Activated CD8-positive, alpha-beta memory T cell treated with anti-CD3 and anti-CD28 coated beads, Interleukin-2, amount 50 U/mL, for 4 hours (primary cell): ENCODE measurements around the gene STPG3.
"Not testable (repeated sequence)": the region's sequence is repeated elsewhere in the genome, so short reads cannot be mapped to it uniquely, and the experiment has no call there.

Experiments used
- DNase-seq: peaks from one replicate; pipeline ENCODE4 v3.0.0-alpha.2; 2020

Gene STPG3

DNA sequence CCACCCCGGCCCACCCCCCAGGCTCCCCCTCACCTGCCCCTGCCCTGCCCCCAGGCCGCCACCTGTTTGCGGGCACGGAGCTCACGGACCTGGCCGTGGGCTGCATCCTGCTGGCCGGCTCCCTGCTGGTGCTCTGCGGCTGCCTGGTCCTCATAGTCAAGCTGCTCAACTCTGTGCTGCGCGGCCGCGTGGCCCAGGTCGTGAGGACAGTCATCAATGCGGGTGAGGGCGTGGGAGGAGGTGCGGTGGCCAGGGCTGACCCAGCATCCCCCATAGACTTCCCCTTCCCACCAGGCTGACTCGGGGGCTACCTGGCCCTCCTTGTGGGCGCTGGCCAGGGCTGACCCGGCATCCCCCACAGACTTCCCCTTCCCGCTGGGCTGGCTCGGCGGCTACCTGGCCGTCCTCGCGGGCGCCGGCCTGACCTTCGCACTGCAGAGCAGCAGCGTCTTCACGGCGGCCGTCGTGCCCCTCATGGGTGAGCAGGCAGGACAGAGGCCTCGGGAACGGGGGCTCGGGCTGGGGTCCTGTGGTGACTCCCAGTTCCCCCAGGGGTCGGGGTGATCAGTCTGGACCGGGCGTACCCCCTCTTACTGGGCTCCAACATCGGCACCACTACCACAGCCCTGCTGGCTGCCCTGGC is 16.9 kb upstream of the STPG3 start:
- DNase-seq = no peak

DNA sequence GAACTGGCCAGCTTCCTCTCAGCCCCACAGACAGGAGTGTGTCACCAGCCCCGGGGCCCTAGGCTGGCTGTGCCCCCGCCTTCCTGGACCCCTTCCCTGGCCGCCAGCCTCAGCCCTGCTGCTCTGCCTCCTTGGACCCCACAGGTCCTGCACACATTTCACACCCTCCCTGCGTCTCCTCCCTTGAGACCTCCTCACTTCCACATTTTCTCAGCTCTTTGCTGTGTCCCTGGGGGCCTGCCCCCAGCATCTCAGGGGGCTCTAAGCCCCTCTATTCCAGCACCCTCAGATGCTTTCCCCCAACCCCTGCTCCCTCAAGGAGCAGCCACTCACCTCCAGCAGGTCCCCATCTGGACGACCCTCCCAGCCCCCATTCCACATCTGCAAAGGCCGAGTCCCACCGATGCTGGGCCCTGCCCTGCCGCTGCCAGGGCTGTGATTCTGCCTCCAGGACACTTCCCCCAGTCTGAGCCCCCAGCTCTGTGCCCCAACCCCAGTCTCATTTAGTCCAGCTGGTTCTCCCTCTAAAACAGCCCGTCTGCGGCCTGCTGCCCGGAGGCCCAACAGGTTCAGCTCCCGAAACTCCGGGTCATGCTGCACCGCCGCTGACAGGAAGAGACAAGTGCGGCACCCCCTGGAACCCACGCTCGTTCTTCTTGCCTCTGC is 16.2 kb upstream of the STPG3 start:
- no peak for DNase-seq

DNA sequence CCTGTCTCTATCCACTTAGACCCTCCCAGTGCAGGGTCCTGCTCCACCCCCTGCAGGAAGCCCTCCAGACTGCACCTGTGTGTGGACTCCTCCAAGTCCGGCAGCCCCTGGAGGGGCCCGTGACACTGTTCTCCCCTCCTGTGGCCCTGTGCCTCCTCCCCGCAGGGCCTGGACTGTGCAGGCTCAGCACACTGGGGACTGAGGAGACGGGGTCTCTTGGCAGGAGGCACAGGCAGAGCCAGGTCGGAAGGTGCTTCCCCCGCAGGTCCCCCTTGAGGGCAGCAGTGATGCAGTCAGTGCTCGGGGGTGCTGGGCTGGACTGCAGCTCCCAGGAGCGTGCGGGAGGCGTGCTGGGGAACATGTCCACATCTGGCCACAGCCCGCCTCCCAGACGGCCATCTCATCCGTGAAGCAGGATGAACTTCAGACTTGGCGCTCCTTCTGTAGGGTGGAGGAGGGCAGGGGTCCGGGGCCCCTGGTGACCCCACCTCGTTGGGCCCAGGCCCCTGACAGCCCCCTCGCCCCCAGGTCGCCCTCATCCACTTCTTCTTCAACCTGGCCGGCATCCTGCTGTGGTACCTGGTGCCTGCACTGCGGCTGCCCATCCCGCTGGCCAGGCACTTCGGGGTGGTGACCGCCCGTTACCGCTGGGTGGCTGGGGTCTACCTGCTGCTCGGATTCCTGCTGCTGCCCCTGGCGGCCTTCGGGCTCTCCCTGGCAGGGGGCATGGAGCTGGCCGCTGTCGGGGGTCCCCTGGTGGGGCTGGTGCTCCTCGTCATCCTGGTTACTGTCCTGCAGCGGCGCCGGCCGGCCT is 15.5 kb upstream of the STPG3 start:
- no peak for DNase-seq

DNA sequence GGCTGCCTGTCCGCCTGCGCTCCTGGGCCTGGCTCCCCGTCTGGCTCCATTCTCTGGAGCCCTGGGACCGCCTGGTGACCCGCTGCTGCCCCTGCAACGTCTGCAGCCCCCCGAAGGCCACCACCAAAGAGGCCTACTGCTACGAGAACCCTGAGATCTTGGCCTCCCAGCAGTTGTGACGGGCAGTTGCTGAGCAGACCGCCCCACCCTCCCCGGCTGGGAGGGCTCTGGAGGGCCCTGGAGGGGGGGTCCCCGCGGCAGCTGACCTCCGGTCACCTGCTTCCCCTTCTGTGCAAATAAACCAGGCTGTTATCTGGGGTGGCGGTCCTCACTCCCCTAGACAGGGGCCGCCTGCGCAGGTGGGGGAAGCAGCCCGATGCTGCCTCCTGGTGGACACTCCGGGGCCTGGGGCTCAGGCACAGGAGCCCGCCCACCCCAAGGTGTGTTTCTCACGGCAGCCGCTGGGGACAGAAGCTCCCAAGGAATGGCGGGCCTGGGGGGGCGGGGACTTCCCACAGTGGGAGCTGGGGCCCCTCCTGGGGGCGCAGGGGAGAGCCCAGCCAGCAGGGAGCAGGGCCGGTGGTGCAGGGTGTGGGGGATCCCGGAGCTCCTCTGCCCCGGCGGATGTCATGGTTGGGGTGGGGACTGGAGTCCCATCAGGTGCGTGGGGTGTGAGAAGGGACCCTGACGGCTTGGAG is 14.7 kb upstream of the STPG3 start:
- peak; percentile 94 for DNase-seq

DNA sequence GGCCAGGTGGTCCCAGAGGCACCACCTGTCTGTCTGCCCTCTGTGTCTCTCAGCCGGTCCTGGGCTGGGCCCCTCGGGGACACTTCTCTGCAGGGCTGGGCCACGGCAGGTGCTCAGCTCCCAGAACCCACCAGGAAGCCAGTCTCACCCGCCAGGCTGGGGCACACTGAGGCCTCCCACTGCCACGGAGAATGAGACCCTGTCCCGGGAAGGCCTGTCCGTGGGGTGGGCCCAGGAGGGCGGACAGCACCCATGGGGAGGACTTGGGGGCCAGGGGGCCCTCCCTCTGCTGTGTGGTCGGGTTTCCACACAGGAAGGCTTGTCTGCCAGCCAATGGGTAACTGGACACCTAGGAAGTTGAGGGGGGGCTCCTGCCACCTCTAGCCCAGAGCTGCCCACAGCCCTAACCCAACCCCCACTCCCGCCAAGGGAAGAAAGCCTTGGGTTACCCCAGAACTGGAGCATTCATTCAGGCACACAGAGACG is 14.1 kb upstream of the STPG3 start:
- no peak for DNase-seq

DNA sequence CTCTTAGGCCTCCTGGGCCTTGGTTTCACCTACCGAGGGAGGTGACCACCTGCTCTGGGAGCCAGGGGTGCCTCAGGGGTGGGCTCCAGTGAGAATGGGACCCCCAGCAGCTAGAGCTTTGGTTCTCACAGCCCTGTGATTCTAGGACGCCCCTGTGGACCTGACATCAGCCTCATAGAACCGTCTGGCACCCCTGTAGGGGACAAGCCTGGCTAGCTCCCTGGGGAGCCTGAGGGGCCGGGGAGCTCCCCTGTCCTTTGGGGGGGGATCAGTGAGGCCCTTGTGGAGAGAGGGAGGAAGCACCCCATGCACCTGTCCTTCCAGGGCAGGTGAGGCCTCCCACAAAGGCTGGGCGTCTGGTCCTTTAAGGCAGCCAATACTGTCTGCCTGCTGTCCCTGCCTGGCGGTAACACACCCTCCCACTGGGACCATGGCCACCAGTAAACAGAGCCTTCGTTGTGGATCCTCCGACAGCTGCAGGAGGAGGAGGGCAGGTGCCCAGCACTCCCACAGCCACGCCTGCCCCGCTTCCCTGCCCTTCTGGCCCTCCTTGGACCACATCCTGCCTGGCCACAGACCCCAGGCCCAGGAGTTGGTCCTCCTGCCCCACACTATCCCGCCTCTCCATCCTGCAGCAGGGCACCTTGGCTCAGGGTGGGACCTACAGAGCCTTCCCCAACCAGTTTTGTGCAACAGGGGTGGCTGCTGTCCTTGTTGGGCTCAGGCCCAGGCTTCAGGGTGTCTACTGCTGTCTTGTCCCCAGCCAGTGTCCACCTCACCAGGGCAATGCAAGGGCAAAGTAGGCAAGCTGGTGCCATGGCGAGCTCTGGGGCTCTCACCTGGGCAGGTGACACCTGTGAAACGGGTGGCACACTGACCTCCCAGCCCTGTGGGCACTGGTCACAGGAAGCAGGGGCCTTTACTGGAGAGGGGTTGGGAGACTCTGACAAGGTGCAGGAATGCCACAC is 13.0 kb upstream of the STPG3 start:
- no peak for DNase-seq

DNA sequence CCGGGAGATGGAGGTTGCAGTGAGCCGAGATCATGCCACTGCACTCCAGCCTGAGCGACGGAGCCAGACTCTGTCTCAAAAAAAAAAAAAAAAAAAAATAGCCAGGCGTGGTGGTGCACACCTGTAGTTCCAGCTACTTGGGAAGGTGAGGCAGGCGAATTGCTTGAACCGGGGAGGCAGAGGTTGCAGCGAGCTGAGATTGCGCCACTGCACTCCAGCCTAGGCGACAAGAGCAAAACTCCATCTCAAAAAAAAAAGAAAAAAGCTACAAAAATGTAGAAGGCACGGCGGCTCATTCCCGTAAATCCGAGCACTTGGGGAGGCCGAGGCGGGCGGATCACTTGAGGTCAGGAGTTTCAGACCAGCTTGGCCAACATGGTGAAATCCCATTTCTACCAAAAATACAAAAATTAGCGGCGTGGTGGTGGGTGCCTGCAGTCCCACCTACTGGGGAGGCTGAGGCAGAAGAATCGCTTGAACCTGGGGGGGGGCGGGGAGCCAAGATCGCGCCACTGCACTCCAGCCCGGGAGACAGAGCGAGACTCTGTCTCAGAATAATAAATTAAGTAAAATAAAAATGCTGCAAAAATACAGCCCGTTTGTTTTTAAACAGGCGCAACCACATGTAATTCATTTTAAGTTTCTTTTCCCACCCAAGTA is 11.4 kb upstream of the STPG3 start:
- not testable (repeated sequence) for DNase-seq

DNA sequence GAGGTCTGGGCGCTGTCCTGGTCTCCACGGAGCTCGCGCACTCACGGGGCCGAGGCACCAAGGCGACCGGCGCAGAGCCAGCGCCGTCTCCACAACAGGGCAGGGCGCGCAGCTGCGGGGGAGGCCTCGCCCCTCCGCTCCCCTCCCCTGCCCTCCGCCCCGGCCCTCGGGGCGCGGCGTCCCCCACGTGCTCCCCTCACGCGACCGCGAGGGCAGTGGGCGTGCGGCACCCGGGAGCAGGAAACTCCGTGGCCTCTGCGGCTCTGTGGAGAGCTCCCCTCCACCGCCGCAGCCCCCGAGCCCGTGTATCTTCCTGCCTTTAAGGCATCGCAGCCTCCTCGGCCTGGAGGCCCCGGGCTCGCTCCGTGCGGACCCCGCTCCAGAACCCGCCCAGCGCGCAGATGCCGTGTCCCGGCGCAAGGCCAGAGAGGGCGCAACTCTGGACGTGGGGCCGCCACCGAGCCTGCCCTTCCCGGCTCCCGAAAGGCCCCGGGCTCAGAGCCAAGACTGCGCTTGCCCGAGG is 10.7 kb upstream of the STPG3 start:
- DNase-seq = peak; percentile 72

DNA sequence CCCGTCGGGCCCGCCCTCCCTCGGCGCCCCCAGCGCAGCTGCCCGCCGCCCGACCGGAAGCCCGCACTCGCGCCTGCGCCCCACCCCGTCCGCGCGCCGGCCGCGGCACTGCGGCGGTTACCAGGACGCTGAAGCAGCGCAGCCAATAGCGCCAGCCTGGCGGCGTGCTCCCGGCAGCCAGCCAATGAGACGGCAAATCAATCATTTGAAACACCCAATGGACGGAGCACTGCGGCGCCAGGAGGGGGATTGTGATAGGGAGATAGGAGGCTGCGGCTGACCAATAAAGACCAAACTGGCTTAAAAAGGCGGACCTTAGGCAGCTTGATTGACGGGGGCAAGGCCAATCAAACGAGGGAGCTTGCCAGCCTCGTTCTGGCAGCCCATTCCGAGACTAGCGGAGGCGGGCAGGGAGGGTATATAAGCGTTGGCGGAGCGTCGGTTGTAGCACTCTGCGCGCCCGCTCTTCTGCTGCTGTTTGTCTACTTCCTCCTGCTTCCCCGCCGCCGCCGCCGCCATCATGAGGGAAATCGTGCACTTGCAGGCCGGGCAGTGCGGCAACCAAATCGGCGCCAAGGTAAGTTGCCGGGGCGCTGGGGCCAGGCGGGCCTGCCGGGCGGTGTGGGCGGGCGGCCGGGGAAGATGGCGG is 10.1 kb upstream of the STPG3 start, which contains the start of gene TUBB4B:
TSS of gene TUBB4B (plus strand) at position 447 of the 649 bp plus-strand sequence. CDS start at position 521, 74 bp downstream.
- peak; percentile 94 for DNase-seq

DNA sequence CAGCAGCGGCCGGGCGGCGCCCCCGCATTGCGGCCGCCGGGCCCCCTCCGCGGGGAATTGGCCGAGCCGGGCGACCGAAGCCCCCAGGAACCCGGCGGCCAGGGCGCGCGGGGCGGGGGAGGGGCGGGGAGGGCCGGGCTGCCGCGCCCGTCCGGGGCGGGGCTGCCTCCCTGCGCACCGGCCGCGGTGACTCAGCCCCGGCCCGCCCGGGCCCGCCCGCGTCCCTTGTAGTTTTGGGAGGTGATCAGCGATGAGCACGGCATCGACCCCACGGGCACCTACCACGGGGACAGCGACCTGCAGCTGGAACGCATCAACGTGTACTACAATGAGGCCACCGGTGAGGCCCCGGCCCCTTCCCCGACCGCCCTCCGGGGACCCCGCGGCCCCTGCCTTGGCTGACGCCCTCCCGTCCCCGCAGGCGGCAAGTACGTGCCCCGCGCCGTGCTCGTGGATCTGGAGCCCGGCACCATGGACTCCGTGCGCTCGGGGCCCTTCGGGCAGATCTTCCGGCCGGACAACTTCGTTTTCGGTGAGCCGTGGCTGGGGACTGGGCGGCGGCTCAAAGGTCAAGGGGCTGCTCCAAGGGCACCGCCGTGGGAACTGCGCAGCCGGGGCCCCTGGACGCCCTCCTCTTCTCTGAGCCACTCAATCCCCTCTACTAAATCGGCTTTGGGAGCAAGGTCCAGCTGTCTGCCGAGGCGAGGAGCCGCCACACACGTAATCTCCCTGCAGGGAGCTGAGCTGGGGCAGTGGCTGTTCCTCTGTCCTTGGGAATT is 9.4 kb upstream of the STPG3 start:
- peak; percentile 81 for DNase-seq

DNA sequence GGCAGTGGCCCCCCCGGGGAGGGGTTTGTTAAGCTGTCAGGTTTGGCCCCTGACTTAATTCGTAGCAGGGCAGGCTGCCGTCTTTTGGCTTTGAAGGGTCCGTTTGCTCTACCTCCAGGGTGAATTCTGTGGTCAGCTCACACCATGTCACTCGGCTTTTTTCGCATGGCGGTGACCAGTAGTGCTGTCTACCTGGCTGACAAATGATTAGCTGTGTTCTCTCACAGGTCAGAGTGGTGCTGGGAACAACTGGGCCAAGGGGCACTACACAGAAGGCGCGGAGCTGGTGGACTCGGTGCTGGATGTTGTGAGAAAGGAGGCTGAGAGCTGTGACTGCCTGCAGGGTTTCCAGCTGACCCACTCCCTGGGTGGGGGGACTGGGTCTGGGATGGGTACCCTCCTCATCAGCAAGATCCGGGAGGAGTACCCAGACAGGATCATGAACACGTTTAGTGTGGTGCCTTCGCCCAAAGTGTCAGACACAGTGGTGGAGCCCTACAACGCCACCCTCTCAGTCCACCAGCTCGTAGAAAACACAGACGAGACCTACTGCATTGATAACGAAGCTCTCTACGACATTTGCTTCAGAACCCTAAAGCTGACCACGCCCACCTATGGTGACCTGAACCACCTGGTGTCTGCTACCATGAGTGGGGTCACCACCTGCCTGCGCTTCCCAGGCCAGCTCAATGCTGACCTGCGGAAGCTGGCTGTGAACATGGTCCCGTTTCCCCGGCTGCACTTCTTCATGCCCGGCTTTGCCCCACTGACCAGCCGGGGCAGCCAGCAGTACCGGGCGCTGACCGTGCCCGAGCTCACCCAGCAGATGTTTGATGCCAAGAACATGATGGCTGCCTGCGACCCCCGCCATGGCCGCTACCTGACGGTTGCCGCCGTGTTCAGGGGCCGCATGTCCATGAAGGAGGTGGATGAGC is 8.6 kb upstream of the STPG3 start:
- no peak for DNase-seq

DNA sequence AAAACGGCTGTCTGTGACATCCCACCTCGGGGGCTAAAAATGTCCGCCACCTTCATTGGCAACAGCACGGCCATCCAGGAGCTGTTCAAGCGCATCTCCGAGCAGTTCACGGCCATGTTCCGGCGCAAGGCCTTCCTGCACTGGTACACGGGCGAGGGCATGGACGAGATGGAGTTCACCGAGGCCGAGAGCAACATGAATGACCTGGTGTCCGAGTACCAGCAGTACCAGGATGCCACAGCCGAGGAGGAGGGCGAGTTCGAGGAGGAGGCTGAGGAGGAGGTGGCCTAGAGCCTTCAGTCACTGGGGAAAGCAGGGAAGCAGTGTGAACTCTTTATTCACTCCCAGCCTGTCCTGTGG is 7.8 kb upstream of the STPG3 start:
- DNase-seq = not testable (repeated sequence)

DNA sequence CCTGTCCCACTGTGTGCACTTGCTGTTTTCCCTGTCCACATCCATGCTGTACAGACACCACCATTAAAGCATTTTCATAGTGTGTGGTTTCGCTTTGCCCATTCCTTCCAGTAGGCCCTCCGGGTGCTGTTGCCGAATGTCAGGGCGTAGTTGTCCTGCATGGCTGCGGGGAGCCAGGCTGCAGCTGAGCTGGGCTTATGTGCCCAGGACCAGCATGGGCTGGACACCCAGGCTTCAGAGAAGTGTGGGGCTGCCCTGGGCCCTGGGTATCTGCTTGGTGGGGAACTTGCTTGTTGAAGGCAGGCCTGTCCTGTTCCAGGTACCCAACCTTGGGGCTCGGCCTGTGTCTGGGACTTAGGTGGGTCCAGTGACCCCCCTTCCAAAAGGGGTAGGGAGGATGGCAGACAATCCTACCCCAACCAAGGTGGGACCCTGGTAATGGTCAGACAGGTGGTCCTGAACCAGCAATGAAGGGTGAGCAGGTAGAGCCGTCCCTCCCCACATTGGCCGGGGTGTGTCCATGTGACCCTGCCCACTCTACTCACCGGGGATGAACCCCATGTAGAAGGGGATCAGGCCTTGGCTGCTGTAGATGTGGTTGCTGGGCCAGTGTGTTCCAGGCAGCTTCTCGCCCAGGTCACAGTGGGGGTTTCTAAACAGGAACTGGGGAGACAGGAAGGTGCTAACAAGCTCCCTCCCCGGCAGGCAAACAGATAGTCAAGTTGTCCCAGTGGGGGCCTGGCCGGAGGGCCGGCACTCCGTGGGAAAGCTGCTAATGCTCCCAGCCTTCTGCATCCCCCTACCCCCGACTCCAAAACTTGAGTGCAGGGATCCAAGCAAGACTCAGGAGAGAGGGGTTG is 7.2 kb upstream of the STPG3 start:
- no peak for DNase-seq

DNA sequence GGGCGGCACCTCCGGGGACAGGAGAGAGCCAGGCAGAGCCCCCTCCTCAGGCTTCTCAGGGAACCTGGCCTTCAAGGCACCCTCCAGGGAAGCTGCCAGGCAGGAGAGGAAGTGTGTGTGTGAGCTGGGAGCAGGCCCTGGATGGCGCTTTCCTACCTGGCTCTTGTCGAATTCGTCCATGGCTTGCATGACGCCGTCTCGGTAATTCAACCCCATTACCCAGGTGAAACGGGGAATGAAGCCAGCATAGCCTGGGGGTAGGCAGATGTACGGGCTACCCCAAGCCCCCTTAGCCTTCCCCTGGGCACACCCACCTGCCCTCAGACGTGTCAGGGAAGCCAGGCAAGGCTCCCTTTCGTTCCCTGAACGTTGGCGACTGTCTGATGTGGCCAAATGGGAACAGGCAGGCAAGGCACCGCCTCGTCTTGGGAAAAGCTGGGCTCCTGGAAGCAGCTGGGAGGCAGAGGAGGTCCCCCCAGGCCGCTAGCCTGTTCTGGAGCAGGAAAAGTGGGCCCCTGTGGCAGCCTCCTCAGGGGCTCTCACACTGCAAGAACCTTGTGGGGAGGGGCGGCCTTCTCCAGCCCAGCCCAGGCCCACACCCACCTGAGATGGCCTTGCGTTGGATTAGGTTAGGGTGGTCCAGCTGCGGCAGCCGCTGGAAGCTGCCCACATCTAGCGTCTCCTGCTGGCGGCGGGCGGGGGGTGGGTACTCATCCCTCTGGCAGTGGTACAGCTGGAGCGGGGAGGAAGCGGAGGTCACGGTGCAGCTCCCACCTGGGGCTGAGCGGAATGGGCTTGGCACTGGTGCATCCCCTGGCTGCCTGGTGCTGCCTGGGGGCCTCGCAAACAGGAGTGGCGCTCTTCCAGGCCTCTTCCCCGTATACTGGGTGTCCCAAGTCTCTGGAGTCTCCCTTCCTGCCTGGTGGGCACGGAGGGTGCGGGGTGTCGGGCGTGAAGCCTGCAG is 6.3 kb upstream of the STPG3 start:
- no peak for DNase-seq

DNA sequence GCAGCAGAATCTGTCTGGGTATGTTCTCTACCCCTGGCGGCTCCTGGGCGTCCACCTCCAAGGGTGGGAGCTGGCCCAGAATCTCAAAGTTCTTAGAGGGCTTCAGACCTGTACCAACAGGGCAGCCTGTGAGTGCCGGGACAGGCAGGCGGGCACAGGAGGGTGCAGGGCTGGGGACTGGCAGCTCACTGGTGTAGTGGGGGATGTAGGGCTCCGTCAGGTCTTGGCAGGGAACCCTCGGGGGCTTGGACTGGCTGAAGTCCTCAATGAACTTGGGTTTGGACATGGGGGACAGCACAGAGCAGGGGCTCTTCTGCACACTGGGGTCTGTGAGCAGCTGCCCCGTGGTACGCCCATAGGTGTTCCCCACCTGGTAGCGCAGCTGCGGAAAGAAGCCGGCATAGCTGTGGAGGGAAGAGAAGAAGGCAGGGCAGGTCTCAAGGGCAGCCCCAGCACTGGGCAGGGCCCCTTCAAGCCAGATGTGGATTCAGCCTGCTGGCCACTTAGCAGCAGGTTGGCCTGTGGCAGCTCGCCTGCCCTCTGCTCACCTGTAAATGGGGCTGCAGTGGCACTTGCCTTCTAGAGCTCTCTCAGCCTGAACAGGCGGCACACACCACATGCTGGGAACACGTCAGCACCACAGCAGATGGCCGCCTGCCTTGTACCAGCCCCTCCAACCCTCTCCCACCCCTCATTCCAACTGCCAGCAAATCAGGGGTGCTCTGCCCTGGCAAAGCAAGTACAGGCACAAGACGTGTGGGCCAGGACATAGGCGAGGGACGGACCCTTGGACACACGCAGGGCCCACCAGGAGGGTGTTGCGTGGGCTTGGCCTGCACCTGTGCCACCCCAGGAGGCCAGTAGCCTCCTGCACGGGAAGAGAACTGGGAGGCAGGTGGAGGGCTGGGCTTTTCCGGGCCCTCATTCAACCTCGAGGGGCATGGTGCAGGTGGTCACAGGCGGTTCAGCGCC is 5.3 kb upstream of the STPG3 start:
- DNase-seq = no peak
